NK-92 (cell line): ENCODE data around the gene AGPAT3.
"Not testable (repeated sequence)": the region's sequence is repeated elsewhere in the genome, so short reads cannot be mapped to it uniquely, and the experiment has no call there.

Experiments used
- DNase-seq: peaks from one replicate; lab custom pipeline; 2025; ENCODE audit not compliant: unreplicated experiment; lab: John Stamatoyannopoulos, UW

AGPAT3 gene

DNA sequence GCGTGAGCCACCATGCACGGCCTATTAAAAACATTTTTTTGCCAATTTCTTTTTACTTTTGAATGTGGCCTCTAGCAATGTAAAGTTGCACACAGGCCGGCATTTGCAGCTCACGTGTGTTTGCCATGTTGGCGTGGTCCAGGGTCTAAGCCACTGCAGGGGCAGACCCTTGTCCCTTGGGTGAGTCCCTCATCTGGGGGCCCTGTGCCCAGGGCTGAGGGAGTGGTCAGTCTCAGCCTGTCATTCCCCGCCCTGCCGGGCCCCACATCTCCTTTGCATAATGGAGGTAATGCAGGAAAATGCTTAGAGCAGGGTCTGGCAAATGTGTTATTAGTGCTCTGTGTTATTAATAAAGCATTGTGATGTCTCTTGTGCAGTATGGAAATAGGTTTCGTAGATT is 16.9 kb downstream of the AGPAT3 start:
- DNase-seq = no peak

DNA sequence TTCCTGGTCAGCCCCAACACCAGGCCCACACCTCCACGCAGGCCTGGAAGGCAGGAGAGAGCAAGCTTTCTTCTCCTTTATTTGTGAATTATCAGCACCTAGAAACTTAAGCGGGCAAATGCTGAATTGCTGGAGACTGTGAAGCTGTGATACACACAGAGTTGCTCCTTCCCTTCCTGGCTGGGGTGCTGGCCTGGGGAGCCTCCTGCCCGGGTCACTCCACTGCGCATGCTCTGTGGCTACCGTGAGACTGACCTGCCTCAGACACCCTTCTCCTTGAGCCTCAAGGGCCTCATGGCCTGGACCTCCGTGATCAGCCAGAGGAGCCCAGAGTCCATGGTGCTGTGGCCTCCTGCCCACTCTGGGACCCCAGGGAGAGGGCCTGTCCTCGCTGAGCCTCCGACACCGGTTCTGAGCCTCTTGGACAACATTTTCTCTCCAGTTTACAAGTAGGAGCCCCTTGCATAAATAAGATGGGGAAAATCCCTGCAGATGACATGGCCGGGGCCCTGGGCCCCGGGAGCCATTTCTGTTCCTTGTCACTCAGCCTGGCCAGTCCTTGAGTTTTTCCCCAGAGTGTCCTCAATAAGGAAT is 18.0 kb downstream of the AGPAT3 start:
- no peak for DNase-seq

GRCh38 chr21:43884012-43884860 is 19.2 kb downstream of the AGPAT3 start:
- no peak for DNase-seq

DNA sequence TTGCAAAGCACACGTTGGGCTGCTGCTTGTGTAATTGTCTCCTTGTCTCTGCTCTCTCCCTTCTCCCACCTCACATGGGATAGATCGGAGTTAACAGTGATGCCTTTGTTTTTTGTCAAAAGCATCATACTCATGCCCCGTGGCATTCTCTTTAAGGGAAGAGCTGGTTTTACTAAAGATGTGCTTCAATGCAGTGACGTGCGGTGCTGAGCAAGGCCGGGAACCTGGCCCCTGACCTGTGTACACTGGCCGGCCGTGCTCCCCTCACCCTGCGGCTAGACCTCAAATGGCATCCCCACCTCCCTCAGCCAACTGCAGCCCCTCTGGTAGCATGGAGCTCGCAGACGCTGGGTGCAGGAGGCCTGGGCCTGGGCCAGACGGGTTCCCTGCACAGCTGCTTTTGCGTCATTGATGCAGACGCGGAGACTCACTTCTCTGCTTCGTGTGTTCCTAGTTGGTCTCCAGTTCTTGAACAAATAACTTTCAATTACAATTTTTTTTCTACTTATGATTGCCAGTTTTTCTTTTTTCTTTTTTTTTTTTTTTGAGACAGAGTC is 19.9 kb downstream of the AGPAT3 start:
- DNase-seq = no peak

DNA sequence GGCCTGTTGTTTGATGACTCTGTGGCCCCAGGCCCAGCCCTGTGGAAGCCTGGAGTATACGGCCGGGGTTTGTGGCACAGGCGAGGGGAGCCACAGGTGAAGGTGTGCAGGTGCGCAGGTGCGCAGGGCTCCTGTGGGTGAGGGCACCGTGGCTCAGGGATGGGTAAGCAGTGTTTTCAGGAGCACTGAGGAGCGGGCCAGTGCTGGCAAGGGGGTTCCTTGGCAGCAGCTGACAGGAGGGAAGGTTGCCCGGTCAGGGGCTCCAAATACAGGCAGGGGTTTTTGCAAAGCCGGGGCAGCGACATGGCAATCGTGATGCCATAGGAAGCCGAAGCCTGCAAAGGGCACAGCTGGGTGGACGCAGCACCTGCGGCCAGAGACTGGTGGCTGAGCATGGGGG is 20.7 kb downstream of the AGPAT3 start:
- DNase-seq = no peak

GRCh38 chr21:43886565-43886964 is 21.5 kb downstream of the AGPAT3 start:
- no peak for DNase-seq

- no peak for DNase-seq
Observed at GRCh38 chr21:43889069-43889468, 24.0 kb downstream of the AGPAT3 start.

GRCh38 chr21:43890042-43890441 is 25.0 kb downstream of the AGPAT3 start:
- no peak for DNase-seq

DNA sequence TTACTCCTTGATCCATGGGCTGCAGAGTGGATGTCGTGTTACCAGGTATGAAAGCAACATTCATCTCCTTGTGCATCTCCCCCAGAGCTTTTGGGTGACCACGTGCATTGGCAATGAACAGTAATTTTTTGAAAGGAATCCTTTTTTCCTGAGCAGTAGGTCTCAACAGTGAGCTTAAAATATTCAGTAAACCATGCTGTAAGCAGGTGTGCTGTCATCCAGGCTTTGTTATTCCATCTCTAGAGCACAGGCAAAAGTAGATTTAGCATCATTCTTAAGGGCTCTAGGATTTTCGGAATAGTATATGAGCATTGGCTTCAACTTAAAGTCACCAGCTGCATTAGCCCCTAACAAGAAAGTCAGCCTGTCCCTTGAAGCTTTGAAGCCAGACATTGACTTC is 27.3 kb downstream of the AGPAT3 start:
- no peak for DNase-seq

DNA sequence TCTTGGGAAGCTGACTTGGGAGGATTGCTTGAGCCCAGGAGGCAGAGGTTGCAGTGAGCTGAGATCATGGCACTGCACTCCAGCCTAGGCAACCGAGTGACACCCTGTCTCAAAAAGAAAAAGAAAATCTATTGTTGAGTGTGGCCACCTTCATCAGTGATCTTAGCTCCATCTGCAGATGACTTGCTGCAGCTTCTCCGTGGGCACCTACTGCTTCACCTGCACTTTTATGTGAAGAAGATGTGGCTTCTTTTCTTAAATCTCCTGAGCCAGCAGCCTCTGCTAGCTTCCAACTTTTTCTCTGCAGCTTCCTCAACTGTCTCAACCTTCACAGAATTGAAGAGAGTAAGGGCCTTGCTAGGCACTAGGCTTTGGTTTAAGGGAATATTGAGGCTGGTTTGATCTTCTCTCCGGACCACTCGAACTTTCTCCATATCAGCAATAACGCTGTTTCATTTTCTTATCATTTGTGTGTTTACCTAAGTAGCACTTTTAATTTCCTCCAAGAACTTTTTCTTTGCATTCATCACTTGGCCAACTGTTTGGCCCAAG is 28.0 kb downstream of the AGPAT3 start:
- no peak for DNase-seq

GRCh38 chr21:43893536-43894205 is 28.6 kb downstream of the AGPAT3 start:
- DNase-seq = no peak

DNA sequence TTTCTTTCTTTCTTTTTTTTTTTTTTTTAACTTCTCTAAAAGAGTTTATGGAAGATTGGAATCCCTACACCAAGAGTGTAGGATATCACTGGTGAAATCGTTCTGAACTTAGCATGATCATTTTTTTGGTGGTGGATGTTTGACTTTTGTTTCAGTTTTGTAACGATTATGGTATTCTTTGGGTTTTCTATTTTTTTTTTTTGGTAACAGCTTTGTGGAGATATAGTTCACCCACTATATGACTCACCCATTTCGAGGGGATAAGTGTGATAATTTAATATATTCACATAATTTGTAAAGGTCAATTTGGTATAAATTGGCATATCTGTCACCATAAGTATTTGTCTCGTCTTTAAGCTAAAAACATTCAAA is 29.2 kb downstream of the AGPAT3 start:
- DNase-seq = no peak

- DNase-seq = no peak
Observed at GRCh38 chr21:43895196-43895595, 30.2 kb downstream of the AGPAT3 start.

DNA sequence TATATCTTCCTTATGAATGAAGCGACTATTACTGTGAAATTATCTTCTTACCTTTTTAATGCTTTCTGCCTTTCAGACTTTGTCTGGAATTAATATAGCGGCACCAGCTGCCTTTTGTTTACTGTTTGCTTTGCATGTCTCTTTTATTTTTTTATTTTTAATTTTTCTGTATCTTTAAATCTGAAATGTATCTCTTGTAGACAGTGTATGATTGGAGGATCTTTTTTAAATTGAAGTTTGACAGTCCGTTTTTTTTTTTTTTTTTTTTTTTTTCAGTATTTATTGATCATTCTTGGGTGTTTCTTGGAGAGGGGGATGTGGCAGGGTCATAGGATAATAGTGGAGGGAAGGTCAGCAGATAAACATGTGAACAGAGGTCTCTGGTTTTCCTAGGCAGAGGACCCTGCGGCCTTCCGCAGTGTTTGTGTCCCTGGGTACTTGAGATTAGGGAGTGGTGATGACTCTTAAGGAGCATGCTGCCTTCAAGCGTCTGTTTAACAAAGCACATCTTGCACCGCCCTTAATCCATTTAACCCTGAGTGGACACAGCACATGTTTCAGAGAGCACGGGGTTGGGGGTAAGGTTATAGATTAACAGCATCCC is 31.8 kb downstream of the AGPAT3 start:
- not testable (repeated sequence) for DNase-seq

DNA sequence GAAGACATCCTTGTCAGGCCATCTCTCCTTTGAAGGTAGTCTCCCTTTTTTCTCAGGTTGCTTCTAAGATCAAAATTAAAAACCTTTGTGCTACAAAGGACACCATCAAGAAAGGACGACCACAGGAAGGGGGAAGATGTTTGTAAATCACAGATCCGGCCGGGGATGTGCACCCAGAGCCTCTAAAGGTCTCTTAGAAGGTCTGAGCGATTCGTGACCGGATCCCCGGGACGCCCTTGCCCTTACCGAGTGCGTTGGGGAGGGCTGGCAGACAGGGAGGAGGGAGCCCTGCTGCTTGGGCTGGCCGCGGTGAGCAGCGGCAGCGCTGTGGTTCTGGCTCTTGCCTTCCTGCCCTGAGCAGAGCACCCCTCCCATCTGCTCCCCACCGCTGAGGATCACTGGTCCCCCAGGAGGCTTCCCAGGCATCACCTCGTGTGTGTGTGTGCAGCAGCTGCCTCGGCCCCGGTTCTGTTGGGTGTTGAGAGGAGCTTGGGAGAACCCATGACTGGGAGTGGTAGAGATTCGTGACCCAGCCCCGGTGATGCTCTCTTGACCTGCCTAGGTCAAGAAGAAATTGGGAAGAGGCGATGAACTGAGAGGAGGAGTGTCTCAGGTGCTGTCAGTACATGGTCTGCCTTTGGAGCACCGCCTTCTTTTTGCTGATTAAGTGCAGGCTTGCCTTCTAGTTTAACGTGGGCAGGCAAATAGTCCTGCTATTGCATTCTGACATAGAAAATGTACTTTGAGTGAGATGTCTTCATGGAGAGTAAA is 34.5 kb downstream of the AGPAT3 start:
- DNase-seq = no peak

DNA sequence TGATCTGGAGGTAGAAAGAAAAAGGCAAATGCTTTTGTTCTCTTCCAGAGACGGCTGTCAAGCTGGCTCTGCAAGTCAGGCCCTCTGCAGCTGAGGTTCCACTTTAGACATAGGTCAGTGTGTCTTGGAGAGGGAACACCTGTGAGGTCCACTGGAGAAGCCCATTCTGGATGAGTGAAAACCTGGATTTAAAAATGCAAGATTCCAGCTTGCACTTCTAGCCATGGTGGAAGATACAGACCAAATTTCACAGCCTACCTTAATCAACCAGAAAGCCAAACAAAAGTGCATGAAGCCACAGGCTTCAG is 35.0 kb downstream of the AGPAT3 start:
- DNase-seq = no peak

DNA sequence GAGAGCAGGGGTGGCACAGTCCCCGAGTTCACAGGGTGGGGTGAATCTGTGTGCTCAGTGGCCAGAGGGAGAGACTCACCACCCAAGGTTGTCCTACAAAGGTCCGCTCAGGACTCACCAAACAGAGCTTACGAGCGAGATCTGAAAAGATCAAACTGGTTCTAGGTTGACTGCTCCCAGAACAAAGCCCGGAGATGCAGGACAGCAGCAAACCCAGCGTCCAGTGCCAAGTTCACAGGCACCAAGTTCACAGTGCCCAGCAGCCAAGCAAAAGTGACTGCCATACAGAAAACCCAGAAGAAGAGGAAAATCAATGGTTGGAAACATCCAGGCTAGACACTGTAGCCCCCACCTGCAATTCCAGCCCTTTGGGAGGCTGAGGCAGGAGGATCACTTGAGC is 35.7 kb downstream of the AGPAT3 start:
- DNase-seq = no peak

DNA sequence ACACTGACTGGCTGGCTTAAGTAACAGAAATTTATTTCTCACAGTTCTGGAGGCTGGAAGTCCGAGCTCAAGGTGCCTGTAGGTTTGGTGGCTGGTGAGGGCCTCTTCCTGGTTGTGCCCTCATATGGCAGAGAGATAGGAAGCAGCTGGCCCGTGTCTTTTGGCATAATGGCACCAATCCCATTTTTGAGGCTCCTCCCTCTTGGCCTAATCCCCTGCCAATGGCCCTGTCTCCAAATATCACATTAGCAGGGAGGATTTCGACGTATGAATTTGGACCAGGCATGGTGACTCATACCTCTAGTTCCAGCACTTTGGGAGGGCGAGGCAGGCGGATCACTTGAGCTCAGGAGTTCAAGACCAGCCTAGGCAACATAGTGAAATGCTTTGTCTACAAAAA is 37.4 kb downstream of the AGPAT3 start:
- no peak for DNase-seq

GRCh38 chr21:43903451-43904091 is 38.5 kb downstream of the AGPAT3 start:
- no peak for DNase-seq

DNA sequence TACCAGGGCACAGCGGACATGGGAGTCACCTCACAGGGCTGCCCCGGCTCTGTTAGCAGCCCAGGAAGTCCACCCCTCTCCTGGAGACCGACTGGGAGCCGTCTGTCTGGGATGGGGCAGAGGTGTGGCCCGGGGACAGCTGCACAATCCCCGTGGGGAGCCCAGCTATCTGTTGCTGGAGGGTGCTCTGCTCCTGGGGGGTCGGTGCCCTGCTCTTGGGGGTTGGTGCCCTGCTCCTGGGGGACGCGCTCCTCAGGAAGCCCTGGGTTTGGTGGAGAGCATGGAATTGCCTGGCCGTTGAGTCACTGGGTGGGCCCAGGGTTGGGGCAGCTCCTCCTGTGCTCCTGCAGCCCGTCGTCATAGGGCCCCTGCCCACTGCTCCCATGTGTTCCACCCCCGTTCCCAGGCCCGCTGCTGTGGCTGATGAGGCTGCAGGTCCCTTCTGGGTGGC is 39.3 kb downstream of the AGPAT3 start:
- DNase-seq = no peak
